Measurements from ENCODE around the gene FSTL4. TPM values are rescaled to one million over a fixed set of nuclear protein-coding genes. Genes with fewer than 3 reads are reported as not detected.

FSTL4 gene
- polyA plus RNA-seq, 3 donors, result not detected

DNA sequence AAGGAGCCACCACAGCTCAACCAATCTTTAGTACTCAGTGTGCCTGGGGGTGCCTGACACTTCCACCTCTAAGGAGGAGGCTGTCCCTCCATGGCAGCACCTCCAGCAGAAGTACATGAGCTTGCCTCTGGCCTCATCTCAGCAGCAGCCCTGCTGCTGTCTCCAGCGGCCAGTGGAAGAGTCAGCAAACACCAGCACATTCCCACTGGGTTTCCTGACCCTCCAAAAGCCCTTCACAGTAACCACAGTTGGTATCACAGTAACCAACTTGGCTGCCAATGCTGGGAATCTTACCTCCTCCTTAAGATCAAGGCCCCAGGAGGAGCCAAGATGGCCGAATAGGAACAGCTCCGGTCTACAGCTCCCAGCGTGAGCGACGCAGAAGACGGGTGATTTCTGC is 29.4 kb downstream of the FSTL4 start:
- WGBS (ENCODE audit: insufficient coverage), result no CpG with 5 or more reads among the region's 7 CpGs
- no peaks in the 10 kb centered on the region for H3K27me3 ChIP-seq (ENCODE audit: control insufficient read depth in 2 of 2, insufficient read depth in 2 of 2, low read length in 2 of 2)
- peaks cover 0 to 7% (median 1%) of the 10 kb centered on the region in 7 donors for H3K9me3 Mint-ChIP-seq
- peaks cover 6 to 13% (median 7%) of the 10 kb centered on the region in 3 donors for H3K27me3 Mint-ChIP-seq (ENCODE audit: low read depth in 3 of 3)
- no peaks in the 10 kb centered on the region for H3K36me3 Mint-ChIP-seq
- H4K20me1 ChIP-seq (ENCODE audit: insufficient read depth, low read length), result no peaks in the 10 kb centered on the region
- no peak for TF ChIP-seq CTCF (IDR thresholded peaks at IDR 0.05)
- no peak overlapping the region for H3K4me3 Mint-ChIP-seq
- DNase-seq, result no peak
- H3K4me1 Mint-ChIP-seq, result no peaks in the 10 kb centered on the region
- no peaks in the 10 kb centered on the region for H3K4me1 ChIP-seq (ENCODE audit: control insufficient read depth in 1 of 2, insufficient read depth in 2 of 2, low read length in 2 of 2)
- no peaks in the 10 kb centered on the region for H3K36me3 ChIP-seq (replicated peaks in 1 of 2; ENCODE audit: control insufficient read depth in 1 of 2, insufficient read depth in 2 of 2, low read length in 2 of 2)
- H3K9me3 ChIP-seq (replicated peaks in 1 of 2; ENCODE audit: control insufficient read depth in 1 of 2, insufficient read depth in 1 of 2, low read length in 2 of 2), result no peaks in the 10 kb centered on the region
- H3K4me3 ChIP-seq (replicated peaks in 1 of 3; ENCODE audit: low read depth in 2 of 3, low read length in 3 of 3), result no peak overlapping the region
- no peaks in the 10 kb centered on the region for H3K79me2 ChIP-seq (ENCODE audit: insufficient read depth, low read length)
- H3K4me2 ChIP-seq (replicated peaks; ENCODE audit: extremely low read depth, low read length, poor library complexity, severe bottlenecking), result no peak overlapping the region
- intact Hi-C loops (cut with micrococcal nuclease), result no loop called here
- H3K27ac Mint-ChIP-seq, result no peak overlapping the region
- H3K27ac ChIP-seq (ENCODE audit: low read depth in 1 of 2, low read length in 2 of 2), result no peak overlapping the region
- H2AFZ ChIP-seq (ENCODE audit: insufficient read depth, low read depth, low read length, poor library complexity, severe bottlenecking), result no peak overlapping the region
- no peak overlapping the region for H3K9ac ChIP-seq (ENCODE audit: insufficient read depth, low read length, poor library complexity, severe bottlenecking)

GRCh38 chr5:133581918-133582317 is 30.4 kb downstream of the FSTL4 start:
- TF ChIP-seq CTCF (IDR thresholded peaks at IDR 0.05), result no peak
- no peaks in the 10 kb centered on the region for H4K20me1 ChIP-seq (ENCODE audit: insufficient read depth, low read length)

More at GRCh38 chr5:133581918-133582317, 30.4 kb downstream of the FSTL4 start:
- Mint-ChIP-seq H3K4me3 (no peak overlapping the region), H3K9me3 (peaks cover 0 to 7% (median 1%) of the 10 kb centered on the region in 7 donors), H3K27ac (no peak overlapping the region), H3K4me1 (no peaks in the 10 kb centered on the region), H3K27me3 (ENCODE audit: low read depth in 3 of 3) (peaks cover 6 to 13% (median 9%) of the 10 kb centered on the region in 3 donors), H3K36me3 (no peaks in the 10 kb centered on the region)
- no peaks in the 10 kb centered on the region for H3K9me3 ChIP-seq (replicated peaks in 1 of 2; ENCODE audit: control insufficient read depth in 1 of 2, insufficient read depth in 1 of 2, low read length in 2 of 2)
- no peak overlapping the region for H3K27ac ChIP-seq (ENCODE audit: low read depth in 1 of 2, low read length in 2 of 2)
- H2AFZ ChIP-seq (ENCODE audit: insufficient read depth, low read depth, low read length, poor library complexity, severe bottlenecking), result no peak overlapping the region
- H3K4me3 ChIP-seq (replicated peaks in 1 of 3; ENCODE audit: low read depth in 2 of 3, low read length in 3 of 3), result no peak overlapping the region
- DNase-seq, result no peak
- no peaks in the 10 kb centered on the region for H3K27me3 ChIP-seq (ENCODE audit: control insufficient read depth in 2 of 2, insufficient read depth in 2 of 2, low read length in 2 of 2)
- H3K4me2 ChIP-seq (replicated peaks; ENCODE audit: extremely low read depth, low read length, poor library complexity, severe bottlenecking), result no peak overlapping the region
- intact Hi-C loops (cut with micrococcal nuclease), result no loop called here
- H3K4me1 ChIP-seq (ENCODE audit: control insufficient read depth in 1 of 2, insufficient read depth in 2 of 2, low read length in 2 of 2), result no peaks in the 10 kb centered on the region
- H3K9ac ChIP-seq (ENCODE audit: insufficient read depth, low read length, poor library complexity, severe bottlenecking), result no peak overlapping the region
- 89% methylated on average over 3 of the region's 5 CpGs for WGBS (ENCODE audit: insufficient coverage)
- H3K79me2 ChIP-seq (ENCODE audit: insufficient read depth, low read length), result no peaks in the 10 kb centered on the region
- H3K36me3 ChIP-seq (replicated peaks in 1 of 2; ENCODE audit: control insufficient read depth in 1 of 2, insufficient read depth in 2 of 2, low read length in 2 of 2), result no peaks in the 10 kb centered on the region

Data from CD14-positive monocyte (primary cell).